Activated T-helper 1 cell treated with anti-CD3 and anti-CD28 coated beads, Interleukin-12 subunit alpha, Interleukin-12 subunit beta, Interleukin-2, Interleukin-4 antibody, amounts not matched to agents 30 ng/mL and 10 ng/mL and 1 ng/mL, durations not matched to agents 14 hours and 24 hours and 36 hours (primary cell): ENCODE results near the gene MUC4. TPM values are rescaled to one million over a fixed set of nuclear protein-coding genes. Genes with fewer than 3 reads are reported as not detected.
"Not testable (repeated sequence)": the region's sequence is repeated elsewhere in the genome, so short reads cannot be mapped to it uniquely, and the experiment has no call there.

Source experiments
- DNase-seq: peaks from one replicate; pipeline ENCODE4 v3.0.0; 2021; ENCODE audit warnings: low spot score
- H3K27ac Mint-ChIP-seq: one replicate; pipeline ENCODE4 v1.8.0; 2021; ENCODE audit warnings: mild to moderate bottlenecking, mixed read lengths
- H3K27me3 Mint-ChIP-seq: one replicate; pipeline ENCODE4 v1.8.0; 2022; ENCODE audit warnings: mild to moderate bottlenecking, moderate library complexity, mixed read lengths; ENCODE audit not compliant: insufficient read depth
- H3K36me3 Mint-ChIP-seq: one replicate; pipeline ENCODE4 v1.8.0; 2021; ENCODE audit warnings: low read depth, mixed read lengths
- H3K4me1 Mint-ChIP-seq: one replicate; pipeline ENCODE4 v1.8.0; 2021; ENCODE audit warnings: low read depth, mixed read lengths
- H3K4me3 Mint-ChIP-seq: one replicate; pipeline ENCODE4 v1.8.0; 2021; ENCODE audit warnings: mild to moderate bottlenecking, moderate library complexity, mixed read lengths
- H3K9me3 Mint-ChIP-seq: one replicate; pipeline ENCODE4 v1.8.0; 2021; ENCODE audit warnings: mixed read lengths
- intact Hi-C: fragments of 100-400 bp; cut with micrococcal nuclease; formaldehyde crosslinking; loops from one replicate; pipeline ENCODE4 v1.15.1; 2024
- total RNA-seq: library from RNA; stranded (reverse); gene quantifications from 2 replicates; pipeline ENCODE4 v1.2.3, GENCODE V29; 2022

Gene MUC4
- total RNA-seq, 1 donor from 2014 or later, result 2.4 TPM

GRCh38 chr3:195825191-195825588 lies 13.5 kb upstream of the MUC4 start:
- Mint-ChIP-seq H3K9me3 (no peaks in the 10 kb centered on the region), H3K4me3 (no peak overlapping the region), H3K4me1 (no peaks in the 10 kb centered on the region), H3K27me3 (peaks cover 5% of the 10 kb centered on the region), H3K27ac (no peak overlapping the region), H3K36me3 (no peaks in the 10 kb centered on the region)
- DNase-seq, result no peak
- intact Hi-C loops, result no loop called here

DNA sequence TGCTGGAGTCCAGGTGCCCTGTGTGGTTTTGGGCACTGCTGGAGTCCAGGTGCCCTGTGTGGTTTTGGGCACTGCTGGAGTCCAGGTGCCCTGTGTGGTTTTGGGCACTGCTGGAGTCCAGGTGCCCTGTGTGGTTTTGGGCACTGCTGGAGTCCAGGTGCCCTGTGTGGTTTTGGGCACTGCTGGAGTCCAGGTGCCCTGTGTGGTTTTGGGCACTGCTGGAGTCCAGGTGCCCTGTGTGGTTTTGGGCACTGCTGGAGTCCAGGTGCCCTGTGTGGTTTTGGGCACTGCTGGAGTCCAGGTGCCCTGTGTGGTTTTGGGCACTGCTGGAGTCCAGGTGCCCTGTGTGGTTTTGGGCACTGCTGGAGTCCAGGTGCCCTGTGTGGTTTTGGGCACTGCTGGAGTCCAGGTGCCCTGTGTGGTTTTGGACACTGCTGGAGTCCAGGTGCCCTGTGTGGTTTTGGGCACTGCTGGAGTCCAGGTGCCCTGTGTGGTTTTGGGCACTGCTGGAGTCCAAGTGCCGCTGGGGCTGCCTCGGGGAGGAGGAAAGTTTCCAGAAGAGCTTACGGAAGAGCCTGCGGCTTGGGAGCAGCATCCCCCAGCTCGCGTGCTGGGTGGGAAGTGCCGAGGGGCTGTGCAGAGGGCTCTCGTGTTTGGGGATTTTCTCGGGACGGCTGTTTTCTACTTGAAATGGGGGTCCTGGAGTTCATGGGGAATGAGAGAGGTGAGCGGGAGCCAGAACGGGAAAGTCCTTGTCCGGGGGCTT lies 12.9 kb upstream of the MUC4 start:
- DNase-seq, H3K27ac Mint-ChIP-seq, H3K27me3 Mint-ChIP-seq, intact Hi-C loops, H3K9me3 Mint-ChIP-seq, H3K4me1 Mint-ChIP-seq, H3K4me3 Mint-ChIP-seq, H3K36me3 Mint-ChIP-seq: not testable (repeated sequence)

GRCh38 chr3:195823999-195824398 lies 12.3 kb upstream of the MUC4 start:
- H3K27ac Mint-ChIP-seq, result no peak overlapping the region
- intact Hi-C loops, result no loop called here
- H3K4me1 Mint-ChIP-seq, result no peaks in the 10 kb centered on the region
- H3K9me3 Mint-ChIP-seq, result no peaks in the 10 kb centered on the region
- DNase-seq, result no peak
- H3K27me3 Mint-ChIP-seq, result peaks cover 8% of the 10 kb centered on the region
- H3K4me3 Mint-ChIP-seq, result no peak overlapping the region
- H3K36me3 Mint-ChIP-seq, result no peaks in the 10 kb centered on the region

GRCh38 chr3:195823280-195823679 lies 11.6 kb upstream of the MUC4 start:
- intact Hi-C loops, result no loop called here
- Mint-ChIP-seq H3K27me3 (peaks cover 8% of the 10 kb centered on the region), H3K27ac (no peak overlapping the region), H3K4me1 (no peaks in the 10 kb centered on the region), H3K4me3 (no peak overlapping the region), H3K36me3 (no peaks in the 10 kb centered on the region), H3K9me3 (no peaks in the 10 kb centered on the region)
- no peak for DNase-seq

DNA sequence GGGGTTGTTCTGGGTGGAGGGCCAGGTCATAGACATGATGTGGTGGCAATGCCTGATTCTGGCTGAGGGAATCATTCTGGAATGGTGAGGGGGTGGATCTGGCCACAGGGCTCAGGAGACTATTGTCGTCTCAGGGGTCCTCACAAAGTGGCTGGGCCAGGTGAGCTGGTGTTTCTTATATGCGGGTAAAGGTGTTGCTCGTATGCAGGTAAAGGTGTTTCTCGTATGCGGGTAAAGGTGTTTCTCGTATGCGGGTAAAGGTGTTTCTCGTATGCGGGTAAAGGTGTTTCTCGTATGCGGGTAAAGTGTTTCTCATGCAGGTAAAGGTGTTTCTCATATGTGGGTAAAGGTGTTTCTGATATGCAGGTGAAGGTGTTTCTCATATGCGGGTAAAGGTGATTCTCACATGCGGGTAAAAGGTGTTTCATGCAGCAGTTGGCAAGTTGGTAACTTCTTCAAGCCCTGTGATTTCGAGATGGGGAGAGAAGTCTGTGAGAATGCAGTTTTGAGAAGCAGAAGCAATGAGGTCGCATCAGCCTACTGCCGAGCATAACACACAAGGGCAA lies 10.5 kb upstream of the MUC4 start:
- Mint-ChIP-seq H3K27me3 (peaks cover 8% of the 10 kb centered on the region), H3K27ac (no peak overlapping the region), H3K4me1 (no peaks in the 10 kb centered on the region), H3K9me3 (no peaks in the 10 kb centered on the region), H3K4me3 (no peak overlapping the region), H3K36me3 (no peaks in the 10 kb centered on the region)
- DNase-seq, result no peak
- intact Hi-C loops, result no loop called here

DNA sequence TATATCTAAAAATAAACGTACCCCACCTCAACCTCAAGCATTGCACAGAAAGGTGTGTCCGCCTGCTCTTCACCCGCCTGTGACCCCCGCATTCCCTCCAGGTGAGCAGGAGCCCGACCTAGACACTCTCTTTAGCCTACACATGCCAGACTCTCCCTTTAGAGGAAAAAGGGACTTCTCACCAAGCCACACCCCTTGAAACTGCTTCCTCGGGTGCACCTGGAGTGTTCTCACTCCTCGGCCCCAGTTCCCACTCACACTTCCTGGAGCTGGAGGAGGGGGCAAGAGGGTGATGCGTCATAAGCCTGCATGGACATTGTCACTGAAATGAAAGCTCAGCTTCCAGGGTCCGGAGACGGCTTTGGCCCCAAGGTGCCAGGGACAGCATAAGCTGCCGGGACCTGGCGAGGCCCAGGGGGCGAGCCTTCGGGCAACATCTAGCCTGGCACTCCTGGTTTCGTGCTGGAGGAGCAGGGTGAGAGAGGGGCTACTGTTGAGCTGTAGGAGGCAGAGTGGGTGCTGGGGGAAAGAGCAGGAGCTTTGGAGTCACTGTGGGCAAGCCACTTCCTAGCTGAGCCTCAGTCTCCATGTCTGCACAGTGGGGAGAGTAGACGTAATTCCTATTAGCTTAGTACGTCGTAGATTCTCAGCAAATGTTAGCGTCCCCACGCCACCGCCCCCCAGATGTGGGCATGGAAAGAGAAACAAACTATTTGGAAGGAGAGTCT lies 9.8 kb upstream of the MUC4 start:
- no peak overlapping the region for H3K27ac Mint-ChIP-seq
- no peak overlapping the region for H3K4me3 Mint-ChIP-seq
- no peak for DNase-seq
- H3K36me3 Mint-ChIP-seq, result no peaks in the 10 kb centered on the region
- no peaks in the 10 kb centered on the region for H3K9me3 Mint-ChIP-seq
- intact Hi-C loops, result no loop called here
- no peaks in the 10 kb centered on the region for H3K4me1 Mint-ChIP-seq
- peaks cover 8% of the 10 kb centered on the region for H3K27me3 Mint-ChIP-seq

DNA sequence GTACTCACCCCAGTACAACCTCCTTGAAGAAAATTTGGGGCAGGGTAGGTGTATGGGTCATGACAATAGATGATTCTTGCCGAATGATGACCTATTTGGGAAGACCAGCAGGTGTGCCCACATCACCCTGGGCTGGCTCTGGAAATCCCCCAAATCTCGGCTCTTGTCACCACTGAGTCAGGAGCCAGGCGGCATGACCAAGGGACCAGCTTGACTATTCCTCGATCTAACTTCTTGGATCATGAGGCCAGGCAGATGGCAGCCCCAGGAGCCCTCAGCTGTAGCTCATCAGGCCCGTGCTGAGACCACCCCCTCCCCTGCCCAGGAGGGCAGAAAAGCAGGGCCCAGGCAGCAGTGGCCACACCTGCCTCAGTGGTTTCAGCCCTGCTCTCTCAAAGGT lies 9.2 kb upstream of the MUC4 start:
- intact Hi-C loops, result no loop called here

DNA sequence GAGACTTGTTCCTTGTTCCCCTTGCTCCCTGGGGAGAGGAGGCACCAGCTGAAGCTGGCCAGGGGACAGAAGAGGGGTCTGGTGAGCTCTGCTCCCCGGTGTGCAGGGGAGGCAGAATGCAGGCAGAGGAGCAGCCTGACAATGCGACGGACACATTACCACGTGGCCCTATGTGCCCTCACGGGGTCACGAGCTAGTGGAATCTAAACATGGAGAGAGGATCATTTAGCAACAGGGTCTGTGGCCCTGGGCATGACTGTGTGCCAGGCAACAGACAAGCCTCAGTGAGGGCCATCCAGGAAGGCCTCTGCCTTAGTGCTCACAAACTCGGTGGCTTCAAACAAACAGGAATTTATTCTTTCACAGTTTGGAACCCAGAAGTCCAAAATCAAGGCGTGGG lies 8.5 kb upstream of the MUC4 start:
- Mint-ChIP-seq H3K4me1 (no peaks in the 10 kb centered on the region), H3K27ac (no peak overlapping the region)
- no peak for DNase-seq

More for the DNA sequence above, 9.2 kb upstream of the MUC4 start:
- Mint-ChIP-seq H3K36me3 (no peaks in the 10 kb centered on the region), H3K4me3 (no peak overlapping the region), H3K27ac (no peak overlapping the region), H3K4me1 (no peaks in the 10 kb centered on the region), H3K9me3 (no peaks in the 10 kb centered on the region), H3K27me3 (peaks cover 8% of the 10 kb centered on the region)
- DNase-seq, result no peak

DNA sequence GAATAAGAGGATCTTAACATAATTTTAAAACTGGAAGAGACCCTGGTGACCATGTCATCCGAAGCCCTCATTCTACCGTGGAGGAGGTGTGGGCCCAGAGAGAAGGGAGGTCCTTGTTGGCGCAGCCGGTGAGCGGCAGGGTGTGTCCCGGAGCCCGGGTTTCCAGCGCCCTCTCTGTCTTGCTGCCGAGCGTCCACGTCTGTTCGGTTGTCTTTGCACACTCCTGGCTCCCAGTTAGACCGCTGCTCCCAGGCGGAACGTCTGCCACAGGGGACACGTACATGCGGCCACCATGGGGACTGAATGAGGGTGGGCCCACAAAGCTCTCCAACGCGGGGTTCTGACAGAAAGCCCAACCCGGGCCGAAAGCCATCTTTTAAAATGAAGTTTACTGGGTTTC lies 6.6 kb upstream of the MUC4 start:
- H3K27ac Mint-ChIP-seq, result no peak overlapping the region
- peaks cover 7% of the 10 kb centered on the region for H3K27me3 Mint-ChIP-seq
- no peaks in the 10 kb centered on the region for H3K9me3 Mint-ChIP-seq
- no peak overlapping the region for H3K4me3 Mint-ChIP-seq
- no peaks in the 10 kb centered on the region for H3K4me1 Mint-ChIP-seq
- no peaks in the 10 kb centered on the region for H3K36me3 Mint-ChIP-seq
- intact Hi-C loops, result no loop called here
- no peak for DNase-seq

More for the DNA sequence above, 8.5 kb upstream of the MUC4 start:
- Mint-ChIP-seq H3K27me3 (peaks cover 8% of the 10 kb centered on the region), H3K36me3 (no peaks in the 10 kb centered on the region), H3K4me3 (no peak overlapping the region), H3K9me3 (no peaks in the 10 kb centered on the region)
- intact Hi-C loops, result no loop called here

- Mint-ChIP-seq H3K4me1 (no peaks in the 10 kb centered on the region), H3K36me3 (no peaks in the 10 kb centered on the region), H3K9me3 (no peaks in the 10 kb centered on the region), H3K27ac (peak overlapping the region; percentile 44), H3K4me3 (no peak overlapping the region), H3K27me3 (peaks cover 4% of the 10 kb centered on the region)
- intact Hi-C loops, result no loop called here
- no peak for DNase-seq
Measured at GRCh38 chr3:195817578-195818135, 5.9 kb upstream of the MUC4 start.

DNA sequence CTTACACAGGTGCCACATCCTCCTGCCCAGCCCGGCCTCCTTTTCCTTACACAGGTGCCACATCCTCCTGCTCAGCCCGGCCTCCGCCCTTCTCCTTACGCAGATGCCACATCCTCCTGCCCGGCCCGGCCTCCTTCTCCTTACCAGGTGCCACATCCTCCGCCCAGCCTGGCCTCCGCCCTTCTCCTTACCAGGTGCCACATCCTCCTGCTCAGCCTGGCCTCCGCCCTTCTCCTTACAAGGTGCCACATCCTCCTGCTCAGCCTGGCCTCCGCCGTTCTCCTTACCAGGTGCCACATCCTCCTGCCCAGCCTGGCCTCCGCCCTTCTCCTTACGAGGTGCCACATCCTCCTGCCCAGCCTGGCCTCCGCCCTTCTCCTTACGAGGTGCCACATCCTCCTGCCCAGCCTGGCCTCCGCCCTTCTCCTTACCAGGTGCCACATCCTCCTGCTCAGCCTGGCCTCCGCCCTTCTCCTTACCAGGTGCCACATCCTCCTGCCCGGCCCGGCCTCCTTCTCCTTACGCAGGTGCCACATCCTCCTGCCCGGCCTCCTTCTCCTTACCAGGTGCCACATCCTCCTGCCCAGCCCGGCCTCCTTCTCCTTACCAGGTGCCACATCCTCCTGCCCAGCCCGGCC lies 4.7 kb upstream of the MUC4 start:
- H3K36me3 Mint-ChIP-seq, H3K9me3 Mint-ChIP-seq, intact Hi-C loops, H3K27me3 Mint-ChIP-seq, H3K27ac Mint-ChIP-seq, H3K4me3 Mint-ChIP-seq, DNase-seq, H3K4me1 Mint-ChIP-seq: not testable (repeated sequence)

DNA sequence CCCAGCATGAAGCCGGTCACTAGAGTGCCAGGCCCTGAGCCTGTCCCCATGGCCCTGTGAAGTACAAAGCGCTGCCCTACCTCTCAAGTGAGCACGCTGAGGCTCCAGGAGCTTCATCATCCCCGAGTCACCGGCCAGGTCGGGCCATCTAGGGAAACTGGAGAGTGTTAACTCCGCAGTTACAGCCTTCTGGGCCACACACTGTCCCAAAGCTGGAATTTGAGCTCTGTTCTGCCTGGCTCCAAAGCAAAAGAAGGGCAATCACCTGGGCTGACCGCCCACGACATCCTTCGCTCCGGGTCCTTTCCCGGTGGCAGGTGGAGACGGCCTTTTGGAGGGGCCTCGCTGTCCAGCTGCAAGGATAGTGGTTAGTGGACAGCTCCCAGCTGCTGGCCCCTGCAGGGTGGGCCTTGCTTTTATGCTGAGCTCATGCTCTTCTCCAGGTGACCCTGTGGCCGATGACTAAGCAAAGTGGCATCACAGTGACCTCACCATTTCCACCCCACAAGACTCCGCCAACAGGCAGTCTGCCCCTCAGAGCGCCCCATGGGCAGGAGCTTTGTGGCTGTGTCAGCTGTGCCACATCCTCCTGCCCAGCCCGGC lies 3.5 kb upstream of the MUC4 start:
- H3K27ac Mint-ChIP-seq, result no peak overlapping the region

More for the DNA sequence above, 3.5 kb upstream of the MUC4 start:
- intact Hi-C loops, result no loop called here
- H3K9me3 Mint-ChIP-seq, result no peaks in the 10 kb centered on the region
- peaks cover 2% of the 10 kb centered on the region for H3K27me3 Mint-ChIP-seq
- no peak overlapping the region for H3K4me3 Mint-ChIP-seq
- no peaks in the 10 kb centered on the region for H3K4me1 Mint-ChIP-seq
- H3K36me3 Mint-ChIP-seq, result no peaks in the 10 kb centered on the region
- DNase-seq, result no peak
